IMR-90 (cell line): Measurements from ENCODE around the gene PPM1K. TPM values are rescaled to one million over a fixed set of nuclear protein-coding genes. Genes with fewer than 3 reads are reported as not detected.

ENCODE experiments used
- ATAC-seq: fragments of 200-7000 bp; cut with Tn5 transposase; 2 replicates; pipeline ENCODE4 v1.9.1; 2020; ENCODE audit warnings: low read depth, mild to moderate bottlenecking, moderate library complexity
- BruUV-seq: library from RNA; stranded (reverse); fragments of 400-500 nt; replicated peaks from 2 replicates; lab custom pipeline; 2021; lab: Mats Ljungman, UMichigan
- CTCF ChIA-PET: fragments of 300-600 bp; formaldehyde crosslinking; extraction: SDS; loops from one replicate; lab custom pipeline; 2021; ENCODE audit warnings: antibody characterized with exemption; lab: Yijun Ruan, JAX
- POLR2A ChIA-PET: fragments of 300-600 bp; sonication (Branson Sonifier 250); formaldehyde crosslinking; loops from one replicate; lab custom pipeline; 2022; ENCODE audit warnings: antibody characterized with exemption; ENCODE audit not compliant: unreplicated experiment; lab: Charles Lee
- DNase-seq: peaks from one replicate; pipeline ENCODE4 v3.0.0; 2013
- H2AFZ ChIP-seq: replicated peaks from 2 replicates; pipeline ENCODE3; 2013; ENCODE audit warnings: low read length, mild to moderate bottlenecking; ENCODE audit not compliant: poor library complexity
- H2AK5ac ChIP-seq: 2 replicates; pipeline ENCODE4 v1.6.1; 2013; ENCODE audit warnings: low read depth, low read length, inconsistent platforms
- H2AK9ac ChIP-seq: replicated peaks from 2 replicates; pipeline ENCODE3; 2013; ENCODE audit warnings: mild to moderate bottlenecking, low read depth, low read length, moderate library complexity; ENCODE audit not compliant: poor library complexity
- H2BK120ac ChIP-seq: 2 replicates; pipeline ENCODE4 v1.6.1; 2013; ENCODE audit warnings: low read depth, low read length, inconsistent platforms
- H2BK15ac ChIP-seq: 3 replicates; pipeline ENCODE4 v1.6.1; 2013; ENCODE audit warnings: low read depth, low read length, inconsistent platforms
- H2BK20ac ChIP-seq: 2 replicates; pipeline ENCODE4 v1.6.1; 2013; ENCODE audit warnings: low read depth, mild to moderate bottlenecking, inconsistent platforms, low read length, moderate library complexity
- H2BK5ac ChIP-seq: 2 replicates; pipeline ENCODE4 v1.6.1; 2013; ENCODE audit warnings: mild to moderate bottlenecking, low read depth, low read length, inconsistent platforms; ENCODE audit not compliant: poor library complexity, severe bottlenecking
- H3K14ac ChIP-seq: replicated peaks from 2 replicates; pipeline ENCODE4 v1.6.1; 2013; ENCODE audit warnings: low read depth, low read length, inconsistent platforms
- H3K18ac ChIP-seq: 2 replicates; pipeline ENCODE4 v1.6.1; 2013; ENCODE audit warnings: low read depth, low read length, control low read depth
- H3K23ac ChIP-seq: 2 replicates; pipeline ENCODE4 v1.6.1; 2013; ENCODE audit warnings: low read depth, low read length, inconsistent platforms
- H3K27ac ChIP-seq: 2 replicates; pipeline ENCODE4 v1.5.1; 2013; ENCODE audit warnings: mild to moderate bottlenecking, control low read depth, low read length; ENCODE audit not compliant: insufficient read depth
- H3K27me3 ChIP-seq: 2 replicates; pipeline ENCODE4 v1.6.1; 2013; ENCODE audit warnings: low read length; ENCODE audit not compliant: control insufficient read depth, insufficient read depth
- H3K36me3 ChIP-seq: 2 replicates; pipeline ENCODE4 v1.6.1; 2013; ENCODE audit warnings: low read length, mixed read lengths; ENCODE audit not compliant: control insufficient read depth, insufficient read depth
- H3K4ac ChIP-seq: 2 replicates; pipeline ENCODE4 v1.6.1; 2013; ENCODE audit warnings: low read depth, low read length, inconsistent platforms
- H3K4me1 ChIP-seq: 2 replicates; pipeline ENCODE4 v1.6.1; 2013; ENCODE audit warnings: low read length, mixed read lengths; ENCODE audit not compliant: control insufficient read depth, insufficient read depth
- H3K4me2 ChIP-seq: 2 replicates; pipeline ENCODE4 v1.6.1; 2013; ENCODE audit warnings: low read depth, mild to moderate bottlenecking, control low read depth, low read length, moderate library complexity
- H3K4me3 ChIP-seq: 2 replicates; pipeline ENCODE4 v1.5.1; 2013; ENCODE audit warnings: low read depth, mild to moderate bottlenecking, control low read depth, low read length, moderate library complexity; ENCODE audit not compliant: insufficient read depth
- H3K56ac ChIP-seq: 2 replicates; pipeline ENCODE4 v1.6.1; 2013; ENCODE audit warnings: low read length, inconsistent platforms; ENCODE audit not compliant: insufficient read depth; ENCODE audit errors: extremely low read depth
- H3K79me1 ChIP-seq, 2 experiments: 2 replicates each; pipeline ENCODE4 v1.6.1; 2013; ENCODE audit warnings: low read length in 2 of 2, inconsistent platforms in 1 of 2, low read depth in 1 of 2
- H3K9ac ChIP-seq: 2 replicates; pipeline ENCODE4 v1.6.1; 2013; ENCODE audit warnings: low read depth, low read length, control low read depth
- H3K9me1 ChIP-seq: 2 replicates; pipeline ENCODE4 v1.6.1; 2013; ENCODE audit warnings: low read length, inconsistent platforms; ENCODE audit not compliant: insufficient read depth
- H3K9me3 ChIP-seq: 2 replicates; pipeline ENCODE4 v1.6.1; 2013; ENCODE audit warnings: low read length; ENCODE audit not compliant: control insufficient read depth, insufficient read depth
- H4K20me1 ChIP-seq: 2 replicates; pipeline ENCODE4 v1.6.1; 2013; ENCODE audit warnings: low read length, inconsistent platforms; ENCODE audit not compliant: insufficient read depth
- H4K5ac ChIP-seq: 2 replicates; pipeline ENCODE4 v1.6.1; 2013; ENCODE audit warnings: mild to moderate bottlenecking, low read depth, low read length, control low read depth
- H4K8ac ChIP-seq, 2 experiments: 2 replicates each; pipeline ENCODE4 v1.6.1; 2013; ENCODE audit warnings: low read depth in 2 of 2, low read length in 2 of 2, control low read depth in 1 of 2, inconsistent platforms in 1 of 2
- H4K91ac ChIP-seq: 2 replicates; pipeline ENCODE4 v1.6.1; 2013; ENCODE audit warnings: low read depth, low read length, inconsistent platforms; ENCODE audit not compliant: insufficient read depth
- BHLHE40 ChIP-seq: fragments of 150-350 bp; IDR thresholded peaks from 2 replicates; pipeline ENCODE4 v1.6.1; 2016; ENCODE audit warnings: mild to moderate bottlenecking, low read depth, low read length
- CEBPB ChIP-seq: IDR thresholded peaks from 2 replicates; pipeline ENCODE4 v1.6.1; 2012; ENCODE audit warnings: low read depth, low read length, improper control_type of control experiment
- CHD1 ChIP-seq: IDR thresholded peaks from 2 replicates; pipeline ENCODE4 v1.6.1; 2012; ENCODE audit warnings: low read depth, low read length, improper control_type of control experiment
- CTCF ChIP-seq: conservative IDR thresholded peaks from 2 replicates; pipeline ENCODE4 v1.5.1; 2012; ENCODE audit warnings: mild to moderate bottlenecking, low read depth, low read length, improper control_type of control experiment
- ELK1 ChIP-seq: fragments of 150-350 bp; IDR thresholded peaks from 2 replicates; pipeline ENCODE4 v1.6.1; 2016; ENCODE audit warnings: low read depth, mild to moderate bottlenecking, low read length, moderate library complexity, borderline replicate concordance
- FOS ChIP-seq: fragments of 150-350 bp; IDR thresholded peaks from 2 replicates; pipeline ENCODE4 v1.6.1; 2016; ENCODE audit warnings: low read depth, low read length
- MAFK ChIP-seq: IDR thresholded peaks from 2 replicates; pipeline ENCODE4 v1.6.1; 2012; ENCODE audit warnings: low read depth, low read length, improper control_type of control experiment
- MAZ ChIP-seq: IDR thresholded peaks from 2 replicates; pipeline ENCODE4 v1.6.1; 2012; ENCODE audit warnings: low read depth, mild to moderate bottlenecking, low read length, improper control_type of control experiment, moderate library complexity, borderline replicate concordance
- MXI1 ChIP-seq: IDR thresholded peaks from 2 replicates; pipeline ENCODE4 v1.6.1; 2012; ENCODE audit warnings: low read depth, mild to moderate bottlenecking, low read length, moderate library complexity, borderline replicate concordance
- NFE2L2 ChIP-seq: fragments of 150-350 bp; IDR thresholded peaks from 2 replicates; pipeline ENCODE4 v1.6.1; 2016; ENCODE audit warnings: low read depth, mild to moderate bottlenecking, low read length
- POLR2A ChIP-seq: IDR thresholded peaks from 2 replicates; pipeline ENCODE4 v1.6.1; 2012; ENCODE audit warnings: mild to moderate bottlenecking, low read depth, low read length
- RAD21 ChIP-seq: IDR thresholded peaks from 2 replicates; pipeline ENCODE4 v1.6.1; 2012; ENCODE audit warnings: low read length, improper control_type of control experiment
- RCOR1 ChIP-seq: IDR thresholded peaks from 2 replicates; pipeline ENCODE4 v1.6.1; 2012; ENCODE audit warnings: mild to moderate bottlenecking, low read length, improper control_type of control experiment; ENCODE audit not compliant: insufficient replicate concordance
- RFX5 ChIP-seq: IDR thresholded peaks from 2 replicates; pipeline ENCODE4 v1.8.0; 2012; ENCODE audit warnings: low read depth, mild to moderate bottlenecking, low read length, moderate library complexity
- SMC3 ChIP-seq: fragments of 150-350 bp; IDR thresholded peaks from 2 replicates; pipeline ENCODE4 v1.6.1; 2016; ENCODE audit warnings: low read depth, mild to moderate bottlenecking, antibody characterized with exemption, low read length, moderate library complexity
- USF2 ChIP-seq: fragments of 150-350 bp; IDR thresholded peaks from 2 replicates; pipeline ENCODE4 v1.6.1; 2017; ENCODE audit warnings: mild to moderate bottlenecking, antibody characterized with exemption, low read length, low read depth
- WGBS, 2 experiments: methylation state at CpG; one replicate each; pipeline versions ENCODE4 v1.1.5 to v1.1.7; 2013; ENCODE audit warnings: missing lambda C conversion rate in 2 of 2; ENCODE audit not compliant: insufficient read length in 1 of 2; ENCODE audit errors: extremely low coverage in 2 of 2; 5-methylcytosine and 5-hydroxymethylcytosine counted together
- dilution Hi-C: fragments of 300-500 bp; cut with HindIII; formaldehyde crosslinking; loops from one replicate; pipeline ENCODE4 v1.14.3; 2018; ENCODE audit warnings: low sequenced_read_pairs; ENCODE audit not compliant: unreplicated experiment
- in situ Hi-C: fragments of 300-500 bp; cut with MboI; formaldehyde crosslinking; loops from 3 replicates; pipeline ENCODE4 v1.14.3; 2019; ENCODE audit warnings: low sequenced_read_pairs, inconsistent platforms, mixed read lengths
- intact Hi-C: fragments of 100-400 bp; cut with micrococcal nuclease; formaldehyde crosslinking; loops from 2 replicates; pipeline ENCODE4 v1.10.0; 2022
- polyA plus RNA-seq, 3 experiments: library from polyadenylated mRNA; depleted of rRNA; stranded (reverse); fragments of >200 nt; gene quantifications; 2 replicates each; pipeline ENCODE4 v1.2.3, GENCODE V29; 2012; ENCODE audit warnings: low replicate concordance in 1 of 3
- total RNA-seq: library from RNA; depleted of rRNA; stranded (reverse); fragments of >200 nt; gene quantifications from 2 replicates; pipeline ENCODE4 v1.2.3, GENCODE V29; 2012

PPM1K gene
- total and polyA plus RNA-seq, 2 of the 4 experiments (the other 2 are of a cell fraction) = 6.1 to 11.5 TPM

- H3K36me3 ChIP-seq = no peaks in the 10 kb centered on the region
- H3K9me3 ChIP-seq = no peaks in the 10 kb centered on the region
- H3K4me3 ChIP-seq = no peak overlapping the region
- dilution Hi-C loops = no loop called here
- H3K4ac ChIP-seq = no peak overlapping the region
- no peak overlapping the region for H4K5ac ChIP-seq
- in situ Hi-C loops = loop anchor here (5.0 to 10.0 kb wide), 2 partner anchors 301 to 532 kb away; no protein-coding TSS in a partner anchor
- no peak overlapping the region for H2AK9ac ChIP-seq
- ChIA-PET CTCF (interaction anchor here (2.1 kb wide), 1 partner anchor 299 kb away, joined by 10 read pairs; no protein-coding TSS in a partner anchor), POLR2A (no interaction called here)
- H3K27me3 ChIP-seq = peaks cover 11% of the 10 kb centered on the region
- H2BK5ac ChIP-seq = no peak overlapping the region
- TF ChIP-seq POLR2A (no peak), RCOR1 (no peak), CEBPB (no peak), RFX5 (no peak), MAFK (no peak), MXI1 (no peak), NFE2L2 (no peak), ELK1 (no peak), RAD21 (no peak), BHLHE40 (no peak), CHD1 (no peak), MAZ (no peak), FOS (no peak), SMC3 (no peak), CTCF (no peak), USF2 (no peak)
- H4K8ac ChIP-seq = no peak overlapping the region
- H2BK15ac ChIP-seq = no peak overlapping the region
- no peaks in the 10 kb centered on the region for H3K9me1 ChIP-seq
- WGBS, 2 experiments = 75% methylated on average over 2 of the region's 6 CpGs; no CpG with 5 or more reads in 1 of the 2 experiments
- ATAC-seq (no peak), DNase-seq (no peak)
- no peaks in the 10 kb centered on the region for H4K20me1 ChIP-seq
- H2BK120ac ChIP-seq = no peak overlapping the region
- H3K56ac ChIP-seq = no peak overlapping the region
- H3K4me2 ChIP-seq = no peak overlapping the region
- no peak overlapping the region for H3K23ac ChIP-seq
- no peaks in the 10 kb centered on the region for H3K4me1 ChIP-seq
- H3K14ac ChIP-seq = no peak overlapping the region
- intact Hi-C loops = no loop called here
- no peak overlapping the region for H3K27ac ChIP-seq
- H2AK5ac ChIP-seq = no peak overlapping the region
- no peak overlapping the region for H3K18ac ChIP-seq
- H2AFZ ChIP-seq = no peak overlapping the region
- H4K91ac ChIP-seq = no peak overlapping the region
- no peaks in the 10 kb centered on the region for H3K79me1 ChIP-seq
- H2BK20ac ChIP-seq = no peak overlapping the region
- BruUV-seq = no TSS peak
- H3K9ac ChIP-seq = no peak overlapping the region
Observed at GRCh38 chr4:88216395-88216794, 68.0 kb downstream of the PPM1K start.
